Right ventricle myocardium inferior (tissue), 1 donor: ENCODE results near the gene ATOH1. TPM values are rescaled to one million over a fixed set of nuclear protein-coding genes. Genes with fewer than 3 reads are reported as not detected.

Experiments used
- ATAC-seq: fragments of 200-7000 bp; cut with Tn5 transposase; one replicate; pipeline ENCODE4 v1.9.1; 2020; ENCODE audit warnings: mild to moderate bottlenecking, moderate library complexity
- DNase-seq: peaks from one replicate; pipeline ENCODE4 v3.0.0; 2021; ENCODE audit errors: missing footprints
- intact Hi-C: fragments of 100-400 bp; cut with DNase I; formaldehyde crosslinking; loops from one replicate; pipeline ENCODE4 v1.11.0; 2022
- total RNA-seq: library from RNA; stranded (reverse); fragmentation: NEBNext Ultra II Directional; extraction: Animal tissue kit (Norgen Biotek cat#: 25700); gene quantifications from one replicate; pipeline ENCODE4 v1.2.1, GENCODE V29; 2021
- donor health status: DM: no; HTN: yes; CAD: no; lungs with severe emphysema.

Gene ATOH1
- total RNA-seq, 1 donor from 2014 or later, result not detected

DNA sequence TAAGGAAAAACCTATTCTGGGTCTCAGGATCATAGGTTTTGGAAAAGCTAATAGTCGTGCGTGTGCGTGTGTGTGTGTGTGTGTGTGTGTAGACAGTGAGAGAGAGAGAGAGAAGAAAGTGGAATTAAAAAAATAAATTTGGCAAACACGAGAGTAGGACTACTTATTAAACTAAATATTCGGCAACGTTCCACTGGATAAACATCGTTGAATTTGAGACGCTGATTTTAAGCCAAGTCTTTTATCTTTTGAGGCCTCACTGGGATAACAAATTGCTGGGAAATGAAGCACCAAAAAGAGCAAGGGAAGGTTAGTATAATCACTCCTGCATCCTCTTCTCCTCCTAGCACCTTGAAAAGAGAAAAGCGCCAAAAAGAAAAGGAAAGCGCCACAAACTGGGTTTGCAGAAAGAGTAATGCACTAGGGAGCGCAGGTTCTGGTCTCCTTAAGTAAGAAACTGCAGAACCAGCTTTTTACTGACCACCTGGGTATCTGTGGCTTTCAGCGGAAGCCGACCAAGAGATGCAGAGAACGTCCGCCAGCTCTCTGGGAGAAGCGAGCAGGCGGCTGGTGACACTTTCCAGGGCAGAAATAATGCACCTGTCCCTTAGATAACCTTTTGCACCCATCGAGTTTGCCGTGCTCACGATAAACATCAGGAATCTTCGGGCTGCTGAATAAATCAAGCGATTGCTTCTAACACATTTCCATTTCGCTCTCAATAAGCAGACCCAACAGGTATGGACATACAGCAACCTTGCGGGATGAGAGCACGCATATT is 3.4 kb downstream of the ATOH1 start:
- intact Hi-C loops, result no loop called here
- no peak for DNase-seq
- ATAC-seq, result no peak

DNA sequence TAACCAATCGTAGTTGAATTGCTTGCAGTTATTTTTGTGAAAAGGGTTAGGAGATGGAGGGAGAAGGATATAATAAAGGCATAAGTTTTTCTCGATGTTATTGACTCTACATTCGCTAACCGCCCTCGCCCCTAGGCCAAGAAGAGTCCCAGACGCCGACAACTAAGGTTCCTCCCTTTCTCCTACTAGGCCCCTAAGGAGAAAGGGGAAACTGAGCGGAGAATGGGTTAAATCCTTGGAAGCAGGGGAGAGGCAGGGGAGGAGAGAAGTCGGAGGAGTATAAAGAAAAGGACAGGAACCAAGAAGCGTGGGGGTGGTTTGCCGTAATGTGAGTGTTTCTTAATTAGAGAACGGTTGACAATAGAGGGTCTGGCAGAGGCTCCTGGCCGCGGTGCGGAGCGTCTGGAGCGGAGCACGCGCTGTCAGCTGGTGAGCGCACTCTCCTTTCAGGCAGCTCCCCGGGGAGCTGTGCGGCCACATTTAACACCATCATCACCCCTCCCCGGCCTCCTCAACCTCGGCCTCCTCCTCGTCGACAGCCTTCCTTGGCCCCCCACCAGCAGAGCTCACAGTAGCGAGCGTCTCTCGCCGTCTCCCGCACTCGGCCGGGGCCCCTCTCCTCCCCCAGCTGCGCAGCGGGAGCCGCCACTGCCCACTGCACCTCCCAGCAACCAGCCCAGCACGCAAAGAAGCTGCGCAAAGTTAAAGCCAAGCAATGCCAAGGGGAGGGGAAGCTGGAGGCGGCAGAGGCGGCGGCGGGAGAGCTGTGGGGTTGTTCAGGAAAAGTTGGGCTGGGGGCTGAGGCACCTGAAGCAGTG is 5.9 kb downstream of the ATOH1 start:
- ATAC-seq (no peak), DNase-seq (no peak)
- intact Hi-C loops, result no loop called here

DNA sequence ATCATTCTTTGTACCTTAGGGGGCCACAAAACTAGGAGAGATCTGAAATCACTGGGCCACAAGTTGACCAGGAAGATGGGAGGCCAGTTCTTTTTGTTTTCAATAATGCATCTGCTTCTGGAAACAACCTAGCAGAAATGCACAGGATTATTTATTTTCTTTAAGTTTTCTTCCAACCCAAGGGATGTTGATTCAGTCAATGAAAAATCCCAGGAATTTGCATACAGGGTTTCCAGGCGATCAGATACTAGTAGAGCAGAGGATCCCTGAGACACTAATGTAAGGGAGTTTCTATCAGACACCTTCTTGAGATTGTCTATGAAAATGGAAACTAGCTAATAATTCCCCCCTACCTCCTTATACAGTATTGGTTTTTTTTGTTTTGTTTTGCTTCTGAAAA is 7.4 kb downstream of the ATOH1 start:
- no peak for ATAC-seq
- intact Hi-C loops, result no loop called here
- no peak for DNase-seq

DNA sequence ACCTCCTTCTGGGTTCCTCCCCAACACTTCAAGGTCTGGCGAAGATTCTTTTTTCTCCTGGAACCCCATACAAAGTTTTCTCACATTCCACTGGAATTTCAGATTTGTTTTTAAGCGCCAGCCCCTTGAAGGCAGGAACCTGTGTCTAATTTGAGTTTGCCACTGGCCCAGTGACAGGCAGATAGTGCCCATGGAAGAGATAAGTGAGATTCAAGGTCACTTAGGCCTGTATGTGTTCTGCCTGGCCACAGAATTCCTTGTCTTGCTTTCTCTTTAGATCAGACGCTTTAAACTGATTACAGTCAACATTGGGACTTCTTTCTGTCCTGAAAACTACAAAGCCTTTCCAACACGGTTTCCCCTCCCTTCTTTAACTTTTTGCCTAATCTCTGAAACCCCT is 11.2 kb downstream of the ATOH1 start:
- DNase-seq (no peak), ATAC-seq (no peak)
- intact Hi-C loops, result no loop called here

DNA sequence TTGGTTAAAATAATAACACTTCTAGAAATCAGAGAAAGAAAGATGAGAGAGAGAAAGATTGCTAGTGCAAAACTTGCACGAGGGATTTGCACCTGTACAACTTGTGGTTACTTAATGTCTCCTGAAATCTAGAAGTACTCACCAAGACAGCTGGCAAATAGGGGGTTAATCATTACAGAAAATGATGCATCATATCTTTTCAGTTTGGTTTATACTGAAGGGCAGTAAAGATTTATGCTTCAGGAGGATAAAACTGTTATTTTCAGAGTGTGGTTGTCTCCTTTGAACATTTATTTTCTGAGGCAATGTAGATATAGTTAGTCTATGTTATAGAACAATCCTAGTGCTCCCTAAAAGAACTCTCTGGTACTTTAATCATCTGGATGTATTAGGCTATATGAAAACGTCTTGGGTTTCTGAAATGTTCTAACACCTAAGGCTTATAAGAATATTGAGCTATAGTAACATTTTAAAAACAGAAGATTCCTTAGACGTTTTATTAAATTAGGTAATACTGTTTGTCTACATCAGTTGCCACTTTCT is 13.3 kb downstream of the ATOH1 start:
- no peak for ATAC-seq
- intact Hi-C loops, result no loop called here

DNA sequence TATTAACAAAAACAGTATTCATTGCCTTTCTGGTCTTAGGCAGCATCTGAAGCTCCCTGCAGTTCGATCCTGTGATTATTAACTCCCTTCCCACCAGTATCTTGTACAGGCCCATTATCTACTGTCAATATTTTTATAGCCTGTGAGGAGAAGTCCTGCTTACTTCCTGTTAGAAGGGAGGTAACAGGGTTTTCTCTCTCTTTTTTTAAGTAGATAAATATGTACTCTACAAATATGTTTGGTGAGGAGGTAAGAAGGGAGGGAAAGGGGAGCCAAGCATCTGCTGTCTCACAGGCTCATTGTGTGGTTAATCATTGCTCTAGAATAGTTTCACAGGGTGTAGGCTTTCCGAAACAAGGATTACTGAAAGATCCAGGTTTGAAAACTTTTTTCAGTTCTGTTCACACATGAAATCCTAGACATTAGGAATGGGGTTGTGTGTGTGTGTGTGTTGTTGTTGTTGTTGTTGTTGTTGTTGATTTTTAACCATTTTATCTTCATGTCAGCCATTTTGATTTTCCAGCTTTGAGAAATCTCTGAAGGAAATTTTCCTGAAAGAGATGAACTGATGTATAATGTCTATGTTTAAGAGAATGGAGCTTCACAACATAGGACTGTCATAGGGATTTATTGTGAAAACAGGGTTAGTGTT is 14.2 kb downstream of the ATOH1 start:
- intact Hi-C loops, result no loop called here
- ATAC-seq (no peak), DNase-seq (no peak)

More for the DNA sequence above, 13.3 kb downstream of the ATOH1 start:
- DNase-seq, result no peak

DNA sequence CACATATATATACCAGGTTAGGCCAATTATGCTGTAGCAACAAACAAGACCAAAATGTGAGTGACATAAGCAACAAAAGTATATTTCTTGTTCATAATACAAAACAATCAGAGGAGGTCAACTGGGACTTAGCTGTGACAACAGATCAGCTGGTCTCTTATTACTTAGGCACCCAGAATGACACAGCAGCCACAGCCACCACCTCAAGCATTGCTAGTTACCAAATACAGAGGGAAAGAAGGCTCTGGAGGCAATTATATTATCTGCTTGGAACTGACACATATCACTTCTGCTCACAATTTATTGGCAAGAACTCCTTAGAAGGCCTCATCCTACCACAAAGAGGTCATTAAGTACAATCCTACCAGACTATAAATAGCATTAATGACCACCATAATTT is 15.2 kb downstream of the ATOH1 start:
- no peak for DNase-seq
- intact Hi-C loops, result no loop called here
- ATAC-seq, result no peak

DNA sequence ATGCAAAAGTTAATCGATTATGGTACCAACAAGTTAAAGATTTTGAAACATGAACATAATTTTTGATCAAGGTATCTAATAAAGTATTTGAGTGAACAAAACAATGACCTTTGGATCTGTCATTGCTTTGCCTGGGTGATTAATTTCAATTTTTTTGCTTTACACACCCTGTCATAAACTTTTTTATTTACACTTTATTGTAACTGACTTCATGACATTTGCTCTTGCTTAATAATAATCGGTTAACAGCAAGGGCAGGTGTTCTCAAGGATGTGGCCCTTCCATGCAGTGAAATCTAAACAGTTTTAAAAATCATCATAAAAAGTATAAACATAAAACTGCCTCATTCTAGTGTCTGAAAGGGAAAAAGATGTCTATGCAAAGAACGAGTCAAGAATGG is 24.1 kb downstream of the ATOH1 start:
- intact Hi-C loops, result no loop called here
- ATAC-seq, result no peak
- no peak for DNase-seq

DNA sequence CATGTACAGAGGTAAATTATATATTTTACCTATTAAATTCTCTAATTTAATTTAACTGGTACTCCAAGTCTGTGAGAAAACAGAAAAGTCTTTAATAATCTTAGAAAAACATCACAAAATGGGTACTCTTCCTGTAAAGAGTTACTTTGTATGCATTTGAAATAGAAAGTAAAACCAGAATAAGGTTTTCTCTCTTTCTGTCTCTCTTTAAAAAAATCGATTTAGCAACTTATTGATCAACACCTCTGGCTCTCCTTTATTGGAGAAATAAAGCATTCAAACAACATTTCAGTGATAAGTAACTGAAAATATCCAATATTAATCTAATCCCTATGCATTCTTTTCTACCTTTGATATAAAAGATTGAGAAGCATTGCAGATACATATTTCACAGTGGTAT is 27.4 kb downstream of the ATOH1 start:
- no peak for ATAC-seq
- intact Hi-C loops, result no loop called here
- DNase-seq, result no peak

DNA sequence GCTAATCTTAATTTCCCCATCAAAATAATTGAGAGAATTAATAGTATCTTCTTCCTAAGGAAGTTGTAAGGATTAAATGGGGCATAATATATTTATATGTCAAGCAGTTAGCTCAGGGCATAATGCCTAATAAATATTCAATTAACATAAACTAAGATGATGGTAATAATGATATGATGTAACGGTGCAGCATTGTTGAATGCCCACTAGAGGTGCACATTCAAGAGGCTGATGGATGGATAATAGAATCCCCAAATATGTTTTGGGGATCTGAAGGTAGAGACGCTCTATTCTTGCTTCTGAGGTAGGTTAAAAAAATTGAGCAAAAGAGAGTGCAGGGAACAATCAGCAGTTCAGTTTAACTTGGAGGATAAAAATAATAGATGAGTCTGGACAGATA is 37.1 kb downstream of the ATOH1 start:
- no peak for DNase-seq
- ATAC-seq, result no peak
- intact Hi-C loops, result no loop called here

DNA sequence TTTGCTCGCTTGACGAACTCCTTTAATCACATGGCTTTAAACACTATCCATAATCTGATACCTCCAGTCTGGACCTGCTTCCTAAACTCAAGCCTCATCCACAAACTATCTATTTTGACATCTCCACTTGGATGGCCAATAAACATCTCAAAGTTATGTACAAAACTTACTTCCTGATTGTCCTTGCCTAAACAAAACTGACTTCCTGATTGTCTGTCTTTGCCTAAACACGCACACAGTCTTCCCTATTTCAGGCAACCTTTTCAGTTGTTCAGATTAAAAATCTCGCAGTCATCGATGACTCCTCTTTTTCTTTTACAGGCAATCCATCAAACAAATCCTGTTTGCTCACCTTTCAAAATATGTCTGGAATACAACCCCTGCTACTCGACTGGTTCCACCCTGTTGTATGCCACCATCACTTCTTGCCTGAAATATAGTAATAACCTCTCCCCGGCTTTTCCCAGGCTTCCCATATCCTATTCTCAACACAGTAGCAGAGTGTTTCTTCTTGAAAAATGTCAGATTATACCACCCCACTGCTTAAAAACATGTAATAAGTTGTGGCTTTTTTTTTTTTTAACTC is 39.0 kb downstream of the ATOH1 start:
- intact Hi-C loops, result no loop called here
- ATAC-seq (no peak), DNase-seq (no peak)

DNA sequence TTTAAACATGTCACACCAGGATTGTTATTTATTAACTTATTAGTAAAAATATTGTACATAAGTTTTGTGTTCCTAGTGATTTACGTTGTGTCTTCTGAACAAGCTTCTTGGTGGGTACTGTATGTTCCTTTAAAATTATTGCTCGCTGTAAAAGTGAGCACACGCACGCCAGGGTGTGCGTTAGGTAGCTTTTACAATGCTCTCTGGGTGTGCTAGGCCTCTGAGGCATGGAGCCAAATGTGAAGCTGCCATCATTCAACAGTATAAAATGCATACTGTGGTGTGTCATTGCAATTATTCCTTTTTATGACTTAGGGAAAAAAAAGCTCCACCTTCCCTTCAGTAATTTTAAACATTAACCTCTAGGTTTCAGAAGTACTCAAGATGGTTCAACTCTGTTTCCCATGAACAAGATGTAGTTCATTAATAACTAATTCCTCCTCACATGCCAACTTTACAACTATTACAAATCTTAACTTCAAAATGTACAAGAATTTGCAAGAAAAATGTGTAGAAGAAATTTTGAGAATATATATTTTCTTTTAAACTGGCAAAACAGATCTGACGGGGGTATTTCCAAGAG is 42.4 kb downstream of the ATOH1 start:
- intact Hi-C loops, result no loop called here
- DNase-seq (no peak), ATAC-seq (no peak)

DNA sequence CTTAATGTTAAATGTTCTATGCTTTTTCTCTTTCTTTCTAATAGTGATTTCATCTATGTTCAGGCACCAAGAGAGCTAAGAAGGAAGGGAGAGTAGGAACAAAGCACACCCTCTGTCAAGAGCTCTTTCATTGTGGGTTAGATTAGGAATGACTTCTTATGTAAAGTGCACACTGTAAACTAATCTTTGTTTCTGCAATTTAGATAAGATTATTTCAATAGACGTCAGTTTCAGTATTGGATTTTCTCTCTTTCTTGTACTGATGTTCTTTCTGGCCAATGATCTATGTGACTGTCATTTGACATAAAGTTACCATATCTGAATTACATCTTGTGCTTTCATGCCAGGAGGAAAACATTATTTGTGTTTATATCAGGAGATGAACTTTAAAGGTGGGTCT is 48.2 kb downstream of the ATOH1 start:
- DNase-seq, result no peak
- intact Hi-C loops, result no loop called here
- no peak for ATAC-seq

DNA sequence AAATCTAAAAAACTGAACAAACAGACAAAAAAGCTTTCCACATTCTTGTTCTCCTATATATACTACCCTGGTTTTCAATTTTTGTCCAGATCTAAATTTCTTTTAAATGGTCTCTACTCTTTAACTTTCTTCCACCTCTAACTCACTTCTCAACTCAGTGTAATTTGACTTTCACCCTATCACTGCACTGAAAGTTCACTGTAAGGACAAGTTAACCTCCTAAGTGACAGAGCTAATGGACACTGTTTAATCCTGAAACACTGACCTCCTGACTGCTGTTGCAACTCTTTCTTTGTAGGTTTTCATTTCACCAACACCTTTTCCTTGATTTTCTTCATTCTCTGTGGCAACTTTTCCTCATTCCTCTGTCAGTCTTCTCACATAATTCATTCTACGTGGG is 50.0 kb downstream of the ATOH1 start:
- intact Hi-C loops, result no loop called here

DNA sequence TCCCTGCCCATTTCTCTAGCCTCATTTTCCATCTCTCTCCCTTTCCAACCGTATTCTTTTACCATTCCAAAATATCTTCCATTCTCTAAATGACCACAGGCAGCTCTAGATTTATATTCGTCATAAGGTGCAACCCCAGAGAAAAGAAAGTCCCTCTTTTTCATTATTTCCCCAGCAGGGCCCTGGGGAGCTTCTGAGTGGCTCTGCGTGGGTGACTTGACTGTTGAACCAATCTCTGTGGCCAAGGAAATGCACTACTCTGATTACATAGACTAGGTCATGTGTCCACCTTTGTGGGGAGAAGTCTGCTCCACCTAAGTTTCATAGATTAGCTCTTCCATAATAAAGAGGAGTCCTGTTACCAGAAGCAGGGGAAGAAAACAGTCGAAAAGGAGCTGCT is 51.4 kb downstream of the ATOH1 start:
- intact Hi-C loops, result no loop called here
- no peak for DNase-seq
- no peak for ATAC-seq

More for the DNA sequence above, 50.0 kb downstream of the ATOH1 start:
- DNase-seq (no peak), ATAC-seq (no peak)
